K562 (cell line): ENCODE measurements around the gene ADAMTS7. TPM values are rescaled to one million over a fixed set of nuclear protein-coding genes. Genes with fewer than 3 reads are reported as not detected.
"Not testable (repeated sequence)": the region's sequence is repeated elsewhere in the genome, so short reads cannot be mapped to it uniquely, and the experiment has no call there.

ENCODE experiments used
- ATAC-seq: fragments of 200-7000 bp; cut with Tn5 transposase; 3 replicates; pipeline ENCODE4 v1.9.1; 2020; ENCODE audit warnings: moderate library complexity
- BruUV-seq: library from RNA; stranded (reverse); fragments of 400-500 nt; replicated peaks from 2 replicates; lab custom pipeline; 2021; lab: Mats Ljungman, UMichigan
- CTCF ChIA-PET: fragments of 300-600 bp; formaldehyde crosslinking; extraction: SDS; loops from one replicate; lab custom pipeline; 2021; ENCODE audit warnings: low intra/inter-chr PET ratio; lab: Yijun Ruan, JAX
- POLR2A ChIA-PET: fragments of 300-600, 350-650 bp; sonication (Branson Sonifier 250); formaldehyde crosslinking; extraction: SDS; loops from one replicate; lab custom pipeline; 2021; ENCODE audit warnings: antibody characterized with exemption, inconsistent platforms; lab: Yijun Ruan, JAX
- DNase-seq, 4 experiments: peaks; one replicate each; pipeline versions ENCODE4 v3.0.0 to v3.0.0-alpha.2; 2011 to 2018; ENCODE audit warnings: low spot score in 3 of 4, mixed read lengths in 3 of 4; ENCODE audit errors: extremely low read depth in 1 of 4
- FAIRE-seq: peaks from 2 replicates; lab custom pipeline; 2011; peaks lifted over from hg19 to GRCh38; lab: Jason Lieb, UNC
- H2AFZ ChIP-seq: 2 replicates; pipeline ENCODE4 v1.6.0; 2011; ENCODE audit warnings: low read depth, low read length, control low read depth, inconsistent platforms
- H3K27ac ChIP-seq: fragments of 200-600 bp; 3 replicates; pipeline ENCODE4 v1.8.0; 2011; ENCODE audit warnings: low read depth, mild to moderate bottlenecking, control low read depth, inconsistent platforms, low read length, moderate library complexity, mixed read lengths; ENCODE audit errors: extremely low read depth
- H3K27me3 ChIP-seq, 2 experiments: fragments of 300-600 bp in 1 of 2; 2 replicates in 1 of 2; 3 replicates in 1 of 2; pipeline versions ENCODE4 v1.6.0 to v1.8.0; 2011; ENCODE audit warnings: inconsistent platforms in 2 of 2, low read length in 2 of 2, mild to moderate bottlenecking in 1 of 2, mixed read lengths in 1 of 2, moderate library complexity in 1 of 2; ENCODE audit not compliant: control insufficient read depth in 2 of 2, insufficient read depth in 2 of 2
- H3K36me3 ChIP-seq: fragments of 300-600 bp; 3 replicates; pipeline ENCODE4 v1.8.0; 2011; ENCODE audit warnings: mild to moderate bottlenecking, low read length, inconsistent platforms; ENCODE audit not compliant: control insufficient read depth, insufficient read depth
- H3K4me1 ChIP-seq, 2 experiments: fragments of 200-600 bp in 1 of 2; replicated peaks in 1 of 2; 2 replicates in 1 of 2; 3 replicates in 1 of 2; pipeline versions ENCODE4 v1.5.1 to v1.8.0; 2011; ENCODE audit warnings: inconsistent platforms in 2 of 2, low read length in 2 of 2, mild to moderate bottlenecking in 1 of 2, mixed read lengths in 1 of 2, moderate library complexity in 1 of 2; ENCODE audit not compliant: control insufficient read depth in 2 of 2, insufficient read depth in 2 of 2
- H3K4me2 ChIP-seq: 2 replicates; pipeline ENCODE4 v1.6.1; 2011; ENCODE audit warnings: low read length, control low read depth, inconsistent platforms, mixed read lengths; ENCODE audit not compliant: insufficient read depth
- H3K4me3 ChIP-seq: fragments of 200-600 bp; sonication (generic), shearing (Covaris generic); 2 replicates; pipeline ENCODE4 v1.5.1; 2016; ENCODE audit warnings: control low read depth, inconsistent platforms
- H3K79me2 ChIP-seq: fragments of 200-600 bp; 3 replicates; pipeline ENCODE4 v1.8.0; 2011; ENCODE audit warnings: low read length, inconsistent platforms; ENCODE audit not compliant: control insufficient read depth, insufficient read depth
- H3K9ac ChIP-seq, 2 experiments: 2 replicates each; pipeline versions ENCODE4 v1.6.0 to v1.6.1; 2011; ENCODE audit warnings: low read depth in 2 of 2, low read length in 2 of 2, control low read depth in 1 of 2, inconsistent platforms in 1 of 2, mild to moderate bottlenecking in 1 of 2, mixed read lengths in 1 of 2; ENCODE audit not compliant: insufficient read depth in 1 of 2
- H3K9me1 ChIP-seq: one replicate; pipeline ENCODE4 v1.6.0; 2011; ENCODE audit warnings: inconsistent platforms, mild to moderate bottlenecking, low read length, moderate library complexity; ENCODE audit not compliant: control insufficient read depth, insufficient read depth
- H3K9me3 ChIP-seq: replicated peaks from 2 replicates; pipeline ENCODE4 v1.5.1; 2011; ENCODE audit warnings: low read depth, low read length, inconsistent platforms; ENCODE audit not compliant: control insufficient read depth, insufficient read depth
- H4K20me1 ChIP-seq: replicated peaks from 2 replicates; pipeline ENCODE4 v1.6.1; 2011; ENCODE audit warnings: low read length, inconsistent platforms, mixed read lengths; ENCODE audit not compliant: control insufficient read depth, insufficient read depth
- CTCF ChIP-seq, 3 experiments: IDR thresholded peaks in 2 of 3; conservative IDR thresholded peaks in 1 of 3; 2 replicates each; pipeline ENCODE4 v1.5.1; 2011 to 2012; ENCODE audit warnings: low read length in 3 of 3, mild to moderate bottlenecking in 3 of 3, control low read depth in 2 of 3, improper control_type of control experiment in 1 of 3, inconsistent platforms in 1 of 3, low read depth in 1 of 3, mixed read lengths in 1 of 3, moderate library complexity in 1 of 3; ENCODE audit not compliant: insufficient read depth in 2 of 3
- ELF1 ChIP-seq: fragments of 200-800 bp; sonication (Bioruptor generic); IDR thresholded peaks from 2 replicates; pipeline ENCODE4 v1.6.1; 2016; ENCODE audit warnings: missing genetic modification characterization, missing compliant biosample characterization
- ETV1 ChIP-seq: fragments of 450-650 bp; conservative IDR thresholded peaks from 2 replicates; pipeline ENCODE4 v1.6.1; 2016; ENCODE audit warnings: missing genetic modification characterization, control low read depth, low read depth, missing compliant biosample characterization
- MIER1 ChIP-seq: fragments of 450-650 bp; IDR thresholded peaks from 2 replicates; pipeline ENCODE4 v1.6.1; 2016; ENCODE audit warnings: antibody characterized with exemption, mild to moderate bottlenecking, low read depth
- SAP30 ChIP-seq: fragments of 200-600 bp; sonication (generic); IDR thresholded peaks from 2 replicates; pipeline ENCODE4 v1.6.1; 2012; ENCODE audit warnings: borderline replicate concordance, low read depth, mild to moderate bottlenecking, moderate library complexity, low read length, control low read depth, inconsistent platforms; ENCODE audit not compliant: insufficient read depth, poor library complexity, severe bottlenecking
- USF2 ChIP-seq: sonication (generic); formaldehyde crosslinking; IDR thresholded peaks from 2 replicates; pipeline ENCODE4 v1.5.0; 2020; ENCODE audit warnings: missing genetic modification reagents
- WGBS: fragments of 100-300 bp; shearing (Covaris generic); methylation state at CpG from one replicate; pipeline ENCODE4 v1.1.6; 2016; ENCODE audit warnings: low coverage, mixed read lengths; ENCODE audit not compliant: insufficient coverage; ENCODE audit errors: missing lambda C conversion rate; 5-methylcytosine and 5-hydroxymethylcytosine counted together
- in situ Hi-C: fragments of 300-500 bp; cut with MboI; formaldehyde crosslinking; loops from 4 replicates; pipeline ENCODE4 v1.15.0; 2018; ENCODE audit warnings: inconsistent platforms, mixed read lengths
- intact Hi-C: fragments of 100-400 bp; cut with micrococcal nuclease; formaldehyde crosslinking; loops from 2 replicates; pipeline ENCODE4 v1.14.2; 2022
- polyA plus RNA-seq, 8 experiments: library from polyadenylated mRNA; depleted of rRNA in 4 of 8; stranded (reverse) in 5 of 8; unstranded in 3 of 8; fragments of >200 nt; fragmentation: Nextera tagmentation in 2 of 8; fragmentation: Illumina TruSeq in 1 of 8; extraction: Ambion mirVana in 2 of 8; extraction: Trizol in 1 of 8; gene quantifications; 2 replicates each; pipeline versions ENCODE4 v1.2.1 to v1.2.3, GENCODE V29; 2011 to 2014; ENCODE audit warnings: inconsistent platforms in 1 of 8, missing spikeins in 1 of 8
- total RNA-seq, 7 experiments: library from RNA; depleted of rRNA in 6 of 7; stranded (reverse); fragments of >200 nt in 6 of 7; fragmentation: Illumina TruSeq in 2 of 7; extraction: Trizol in 2 of 7; gene quantifications; 2 replicates each; pipeline versions ENCODE4 v1.2.1 to v1.2.3, GENCODE V29; 2011 to 2021; ENCODE audit warnings: low replicate concordance in 1 of 7

Gene ADAMTS7
- total and polyA plus RNA-seq, 9 of the 15 experiments (the other 6 are each of a cell fraction or from before 2014, with no cell fraction given) = 0.05 to 0.07 TPM; not detected in 7

GRCh38 chr15:78739206-78739605, 72.1 kb downstream of the ADAMTS7 start (continued):
- TF ChIP-seq MIER1 (no peak), SAP30 (no peak), ETV1 (tag) (no peak), USF2 (CRISPR knock-in tag) (no peak)

- intact Hi-C loops, H4K20me1 ChIP-seq, CTCF ChIA-PET, in situ Hi-C loops, BruUV-seq, H3K27ac ChIP-seq, H3K36me3 ChIP-seq, H3K9ac ChIP-seq, H3K79me2 ChIP-seq, H3K4me2 ChIP-seq, H3K9me3 ChIP-seq, H3K4me3 ChIP-seq, H3K9me1 ChIP-seq: not testable (repeated sequence)
- FAIRE-seq = peak; percentile 97
- peak overlapping the region; percentile 66; the same call in 1 of the 2 replicates for H2AFZ ChIP-seq
- POLR2A ChIA-PET = interaction anchor here (0.6 kb wide), 1 partner anchor 104 kb away, joined by 3 read pairs; no protein-coding TSS in a partner anchor
- H3K4me1 ChIP-seq = peaks cover 4 to 17% of the 10 kb centered on the region in 2 experiments; a peak in 4 of 5 replicates
- peaks cover 2 to 20% of the 10 kb centered on the region in 2 experiments for H3K27me3 ChIP-seq
- DNase-seq = peak; percentile 36 to 71 (median 40)
- peak; percentile 93 for ATAC-seq
- WGBS = 10% methylated on average over 6 of the region's 11 CpGs
- 0 out of 2 replicates have a peak, but pooled peaks have one; percentile 25 for TF ChIP-seq ELF1
- peak; percentile 61 to 76 (median 70) for TF ChIP-seq CTCF (IDR thresholded peaks at IDR 0.05 in 2 of 3, conservative IDR thresholded peaks at IDR 0.05 in 1 of 3; ENCODE audit: insufficient read depth in 2 of 3, low read depth in 1 of 3, low read length in 3 of 3)
Measured at GRCh38 chr15:78737931-78738558, 73.2 kb downstream of the ADAMTS7 start.
